WTC11 (cell line): ENCODE data around the gene RNF10.

Experiments used
- CREB1 ChIP-seq: sonication (generic); formaldehyde crosslinking; IDR thresholded peaks from 2 replicates; pipeline ENCODE4 v1.8.0; 2023; ENCODE audit warnings: mild to moderate bottlenecking, missing genetic modification reagents
- CTCF ChIP-seq: fragments of 200-600 bp; IDR thresholded peaks from 2 replicates; pipeline ENCODE4 v1.8.0; 2022; ENCODE audit warnings: antibody characterized with exemption
- E2F1 ChIP-seq: sonication (generic); formaldehyde crosslinking; IDR thresholded peaks from 2 replicates; pipeline ENCODE4 v1.8.0; 2022; ENCODE audit warnings: mild to moderate bottlenecking, missing genetic modification reagents
- GABPB1 ChIP-seq: sonication (generic); formaldehyde crosslinking; IDR thresholded peaks from 2 replicates; pipeline ENCODE4 v1.8.1; 2023; ENCODE audit warnings: mild to moderate bottlenecking, missing genetic modification reagents
- IRF2 ChIP-seq: sonication (generic); formaldehyde crosslinking; IDR thresholded peaks from 2 replicates; pipeline ENCODE4 v1.8.0; 2022; ENCODE audit warnings: low read depth, missing genetic modification reagents, borderline replicate concordance
- NR2C2 ChIP-seq: sonication (generic); formaldehyde crosslinking; IDR thresholded peaks from 2 replicates; pipeline ENCODE4 v1.8.0; 2022; ENCODE audit warnings: mild to moderate bottlenecking, missing genetic modification reagents
- SP1 ChIP-seq: sonication (generic); formaldehyde crosslinking; conservative IDR thresholded peaks from 2 replicates; pipeline ENCODE4 v1.8.1; 2022; ENCODE audit warnings: missing genetic modification reagents
- ZSCAN18 ChIP-seq: fragments of 250-450 bp; sonication (Bioruptor Pico); IDR thresholded peaks from 2 replicates; pipeline ENCODE4 v2.1.2; 2022; ENCODE audit warnings: mild to moderate bottlenecking, moderate library complexity
- TF ChIP-seq, protein P1 (sequence below): sonication (generic); formaldehyde crosslinking; IDR thresholded peaks from 2 replicates; pipeline ENCODE4 v1.8.1; 2023; ENCODE audit warnings: mild to moderate bottlenecking, missing genetic modification reagents, moderate library complexity
- TF ChIP-seq, protein P2 (sequence below): sonication (generic); formaldehyde crosslinking; IDR thresholded peaks from 2 replicates; pipeline ENCODE4 v1.8.1; 2022; ENCODE audit warnings: mild to moderate bottlenecking, moderate library complexity, missing genetic modification reagents

GRCh38 chr12:120554678-120555077 lies 20.5 kb downstream of the RNF10 start:
- TF ChIP-seq ZSCAN18 (CRISPR knock-in tag) (no peak), GABPB1 (CRISPR knock-in tag) (no peak), CREB1 (CRISPR knock-in tag) (no peak), IRF2 (CRISPR knock-in tag) (no peak), CTCF (no peak), E2F1 (CRISPR knock-in tag) (no peak), SP1 (no peak), NR2C2 (no peak)
- TF ChIP-seq, protein P1, sequence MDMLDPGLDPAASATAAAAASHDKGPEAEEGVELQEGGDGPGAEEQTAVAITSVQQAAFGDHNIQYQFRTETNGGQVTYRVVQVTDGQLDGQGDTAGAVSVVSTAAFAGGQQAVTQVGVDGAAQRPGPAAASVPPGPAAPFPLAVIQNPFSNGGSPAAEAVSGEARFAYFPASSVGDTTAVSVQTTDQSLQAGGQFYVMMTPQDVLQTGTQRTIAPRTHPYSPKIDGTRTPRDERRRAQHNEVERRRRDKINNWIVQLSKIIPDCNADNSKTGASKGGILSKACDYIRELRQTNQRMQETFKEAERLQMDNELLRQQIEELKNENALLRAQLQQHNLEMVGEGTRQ (CRISPR knock-in tag) = no peak
- TF ChIP-seq, protein P2, sequence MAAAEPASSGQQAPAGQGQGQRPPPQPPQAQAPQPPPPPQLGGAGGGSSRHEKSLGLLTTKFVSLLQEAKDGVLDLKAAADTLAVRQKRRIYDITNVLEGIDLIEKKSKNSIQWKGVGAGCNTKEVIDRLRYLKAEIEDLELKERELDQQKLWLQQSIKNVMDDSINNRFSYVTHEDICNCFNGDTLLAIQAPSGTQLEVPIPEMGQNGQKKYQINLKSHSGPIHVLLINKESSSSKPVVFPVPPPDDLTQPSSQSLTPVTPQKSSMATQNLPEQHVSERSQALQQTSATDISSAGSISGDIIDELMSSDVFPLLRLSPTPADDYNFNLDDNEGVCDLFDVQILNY (CRISPR knock-in tag) = no peak
